ENCODE results near the gene ERBB4. TPM values are rescaled to one million over a fixed set of nuclear protein-coding genes. Genes with fewer than 3 reads are reported as not detected.

ERBB4 gene
- total RNA-seq, 1 experiment from 2014 or later, result not detected

- ChIA-PET CTCF (no interaction called here), POLR2A (no interaction called here)
Observed at GRCh38 chr2:211829725-211830124, 708.9 kb downstream of the ERBB4 start.

GRCh38 chr2:211823886-211824479 lies 714.6 kb downstream of the ERBB4 start:
- TF ChIP-seq CTCF (IDR thresholded peaks at IDR 0.05; ENCODE audit: unreplicated experiment), result no peak
- Mint-ChIP-seq H3K27me3 (ENCODE audit: insufficient read depth, unreplicated experiment) (peaks cover 24% of the 10 kb centered on the region), H3K4me1 (ENCODE audit: insufficient read depth, unreplicated experiment) (no peaks in the 10 kb centered on the region), H3K27ac (ENCODE audit: low read depth, unreplicated experiment) (no peak overlapping the region), H3K4me3 (ENCODE audit: unreplicated experiment) (no peak overlapping the region), H3K36me3 (ENCODE audit: insufficient read depth, unreplicated experiment) (no peaks in the 10 kb centered on the region), H3K9me3 (ENCODE audit: unreplicated experiment) (no peaks in the 10 kb centered on the region)
- POLR2A ChIA-PET, result no interaction called here
- DNase-seq (ENCODE audit: unreplicated experiment), result no peak
- CTCF ChIA-PET, result no interaction called here
- no TSS peak for BruUV-seq (replicated peaks)
- intact Hi-C loops (cut with micrococcal nuclease), result no loop called here

More at GRCh38 chr2:211829725-211830124, 708.9 kb downstream of the ERBB4 start:
- no peak for TF ChIP-seq CTCF (IDR thresholded peaks at IDR 0.05; ENCODE audit: unreplicated experiment)
- intact Hi-C loops (cut with micrococcal nuclease), result no loop called here
- BruUV-seq (replicated peaks), result no TSS peak
- Mint-ChIP-seq H3K4me1 (ENCODE audit: insufficient read depth, unreplicated experiment) (no peaks in the 10 kb centered on the region), H3K4me3 (ENCODE audit: unreplicated experiment) (no peak overlapping the region), H3K9me3 (ENCODE audit: unreplicated experiment) (no peaks in the 10 kb centered on the region), H3K27me3 (ENCODE audit: insufficient read depth, unreplicated experiment) (peaks cover 33% of the 10 kb centered on the region), H3K27ac (ENCODE audit: low read depth, unreplicated experiment) (no peak overlapping the region), H3K36me3 (ENCODE audit: insufficient read depth, unreplicated experiment) (no peaks in the 10 kb centered on the region)
- no peak for DNase-seq (ENCODE audit: unreplicated experiment)

- CTCF ChIA-PET, result no interaction called here
- no TSS peak for BruUV-seq (replicated peaks)
- H3K27ac Mint-ChIP-seq (ENCODE audit: low read depth, unreplicated experiment), result no peak overlapping the region
- H3K27me3 Mint-ChIP-seq (ENCODE audit: insufficient read depth, unreplicated experiment), result peaks cover 22% of the 10 kb centered on the region
- H3K4me3 Mint-ChIP-seq (ENCODE audit: unreplicated experiment), result no peak overlapping the region
- intact Hi-C loops (cut with micrococcal nuclease), result no loop called here
- H3K9me3 Mint-ChIP-seq (ENCODE audit: unreplicated experiment), result no peaks in the 10 kb centered on the region
- H3K36me3 Mint-ChIP-seq (ENCODE audit: insufficient read depth, unreplicated experiment), result no peaks in the 10 kb centered on the region
- POLR2A ChIA-PET, result no interaction called here
- DNase-seq (ENCODE audit: unreplicated experiment), result no peak
- TF ChIP-seq CTCF (IDR thresholded peaks at IDR 0.05; ENCODE audit: unreplicated experiment), result no peak
- no peaks in the 10 kb centered on the region for H3K4me1 Mint-ChIP-seq (ENCODE audit: insufficient read depth, unreplicated experiment)
Observed at GRCh38 chr2:211822686-211823335, 715.8 kb downstream of the ERBB4 start.

GRCh38 chr2:211816754-211817153 lies 721.8 kb downstream of the ERBB4 start:
- no TSS peak for BruUV-seq (replicated peaks)
- no peak overlapping the region for H3K4me3 Mint-ChIP-seq (ENCODE audit: unreplicated experiment)
- POLR2A ChIA-PET, result no interaction called here
- H3K27ac Mint-ChIP-seq (ENCODE audit: low read depth, unreplicated experiment), result no peak overlapping the region
- CTCF ChIA-PET, result no interaction called here
- TF ChIP-seq CTCF (IDR thresholded peaks at IDR 0.05; ENCODE audit: unreplicated experiment), result no peak
- no peak for DNase-seq (ENCODE audit: unreplicated experiment)
- peaks cover 11% of the 10 kb centered on the region for H3K27me3 Mint-ChIP-seq (ENCODE audit: insufficient read depth, unreplicated experiment)
- intact Hi-C loops (cut with micrococcal nuclease), result no loop called here
- H3K36me3 Mint-ChIP-seq (ENCODE audit: insufficient read depth, unreplicated experiment), result no peaks in the 10 kb centered on the region
- no peaks in the 10 kb centered on the region for H3K4me1 Mint-ChIP-seq (ENCODE audit: insufficient read depth, unreplicated experiment)
- peaks cover 2% of the 10 kb centered on the region for H3K9me3 Mint-ChIP-seq (ENCODE audit: unreplicated experiment)
